Trophoblast cell (in vitro differentiated cells and primary cell): ENCODE results near the gene ARHGAP5.
A peak's percentile ranks its signal among the peaks of the same experiment; 100 is the strongest.

Experiments used
- DNase-seq, 2 donors: peaks; one replicate each; pipeline ENCODE4 v3.0.0-alpha.2; 2016
- H2AFZ ChIP-seq: 2 replicates; pipeline ENCODE4 v1.6.1; 2013; ENCODE audit warnings: low read length, moderate library complexity, mild to moderate bottlenecking; ENCODE audit not compliant: insufficient read depth, poor library complexity
- H2AK5ac ChIP-seq: 2 replicates; pipeline ENCODE4 v1.6.1; 2013; ENCODE audit warnings: mild to moderate bottlenecking, low read length
- H2BK120ac ChIP-seq: 2 replicates; pipeline ENCODE4 v1.6.1; 2013; ENCODE audit warnings: low read length, mild to moderate bottlenecking, moderate library complexity; ENCODE audit not compliant: insufficient read depth, poor library complexity
- H2BK12ac ChIP-seq: 2 replicates; pipeline ENCODE4 v1.6.1; 2013; ENCODE audit warnings: mild to moderate bottlenecking, low read length, moderate library complexity
- H2BK5ac ChIP-seq: 2 replicates; pipeline ENCODE4 v1.6.1; 2013; ENCODE audit warnings: low read length, low read depth, moderate library complexity, mild to moderate bottlenecking; ENCODE audit not compliant: poor library complexity
- H3K14ac ChIP-seq: 2 replicates; pipeline ENCODE4 v1.6.1; 2013; ENCODE audit warnings: mild to moderate bottlenecking, low read length
- H3K18ac ChIP-seq: 2 replicates; pipeline ENCODE4 v1.6.1; 2013; ENCODE audit warnings: mild to moderate bottlenecking, low read length
- H3K23ac ChIP-seq: 2 replicates; pipeline ENCODE4 v1.6.1; 2013; ENCODE audit warnings: low read length
- H3K27ac ChIP-seq: 2 replicates; pipeline ENCODE4 v1.5.1; 2013; ENCODE audit warnings: low read depth, mild to moderate bottlenecking, inconsistent platforms, low read length, moderate library complexity
- H3K27me3 ChIP-seq: 2 replicates; pipeline ENCODE4 v1.6.1; 2013; ENCODE audit warnings: inconsistent platforms, mild to moderate bottlenecking, low read length, moderate library complexity; ENCODE audit not compliant: insufficient read depth
- H3K36me3 ChIP-seq, 2 experiments: 1 replicate in 1 of 2; 2 replicates in 1 of 2; pipeline ENCODE4 v1.6.1; 2013; ENCODE audit warnings: low read length in 2 of 2, mild to moderate bottlenecking in 2 of 2, moderate library complexity in 1 of 2; ENCODE audit not compliant: insufficient read depth in 2 of 2, control insufficient read depth in 1 of 2
- H3K4ac ChIP-seq: 2 replicates; pipeline ENCODE4 v1.6.1; 2013; ENCODE audit warnings: low read depth, mild to moderate bottlenecking, low read length, moderate library complexity
- H3K4me1 ChIP-seq, 2 experiments: 1 replicate in 1 of 2; 2 replicates in 1 of 2; pipeline ENCODE4 v1.6.1; 2013; ENCODE audit warnings: low read length in 2 of 2, mild to moderate bottlenecking in 2 of 2, moderate library complexity in 1 of 2; ENCODE audit not compliant: insufficient read depth in 2 of 2, control insufficient read depth in 1 of 2
- H3K4me2 ChIP-seq: 2 replicates; pipeline ENCODE4 v1.6.1; 2013; ENCODE audit warnings: inconsistent platforms, mild to moderate bottlenecking, low read length, moderate library complexity
- H3K4me3 ChIP-seq: 2 replicates; pipeline ENCODE4 v1.5.1; 2013; ENCODE audit warnings: mild to moderate bottlenecking, low read depth, low read length, inconsistent platforms
- H3K79me1 ChIP-seq: one replicate; pipeline ENCODE4 v1.6.1; 2013; ENCODE audit warnings: low read length
- H3K79me2 ChIP-seq: 2 replicates; pipeline ENCODE4 v1.6.1; 2013; ENCODE audit warnings: low read length, mild to moderate bottlenecking; ENCODE audit not compliant: control insufficient read depth, insufficient read depth, poor library complexity
- H3K9ac ChIP-seq: 2 replicates; pipeline ENCODE4 v1.6.1; 2013; ENCODE audit warnings: mild to moderate bottlenecking, low read length
- H3K9me3 ChIP-seq: 2 replicates; pipeline ENCODE4 v1.6.1; 2013; ENCODE audit warnings: low read depth, mild to moderate bottlenecking, control low read depth, inconsistent platforms, low read length; ENCODE audit not compliant: insufficient read depth
- H4K12ac ChIP-seq: 2 replicates; pipeline ENCODE4 v1.6.1; 2013; ENCODE audit warnings: low read depth, mild to moderate bottlenecking, low read length, moderate library complexity
- H4K8ac ChIP-seq: 2 replicates; pipeline ENCODE4 v1.6.1; 2013; ENCODE audit warnings: low read depth, mild to moderate bottlenecking, low read length, moderate library complexity
- H4K91ac ChIP-seq: one replicate; pipeline ENCODE4 v1.6.1; 2013; ENCODE audit warnings: low read depth, mild to moderate bottlenecking, low read length, moderate library complexity
- WGBS: extraction: QIAGEN DNeasy Blood & Tissue Kit; methylation state at CpG from one replicate; pipeline ENCODE4 v1.1.7; 2013; ENCODE audit warnings: missing lambda C conversion rate; ENCODE audit not compliant: insufficient read length, insufficient coverage; ENCODE audit errors: extremely low coverage; 5-methylcytosine and 5-hydroxymethylcytosine counted together

ARHGAP5 gene

DNA sequence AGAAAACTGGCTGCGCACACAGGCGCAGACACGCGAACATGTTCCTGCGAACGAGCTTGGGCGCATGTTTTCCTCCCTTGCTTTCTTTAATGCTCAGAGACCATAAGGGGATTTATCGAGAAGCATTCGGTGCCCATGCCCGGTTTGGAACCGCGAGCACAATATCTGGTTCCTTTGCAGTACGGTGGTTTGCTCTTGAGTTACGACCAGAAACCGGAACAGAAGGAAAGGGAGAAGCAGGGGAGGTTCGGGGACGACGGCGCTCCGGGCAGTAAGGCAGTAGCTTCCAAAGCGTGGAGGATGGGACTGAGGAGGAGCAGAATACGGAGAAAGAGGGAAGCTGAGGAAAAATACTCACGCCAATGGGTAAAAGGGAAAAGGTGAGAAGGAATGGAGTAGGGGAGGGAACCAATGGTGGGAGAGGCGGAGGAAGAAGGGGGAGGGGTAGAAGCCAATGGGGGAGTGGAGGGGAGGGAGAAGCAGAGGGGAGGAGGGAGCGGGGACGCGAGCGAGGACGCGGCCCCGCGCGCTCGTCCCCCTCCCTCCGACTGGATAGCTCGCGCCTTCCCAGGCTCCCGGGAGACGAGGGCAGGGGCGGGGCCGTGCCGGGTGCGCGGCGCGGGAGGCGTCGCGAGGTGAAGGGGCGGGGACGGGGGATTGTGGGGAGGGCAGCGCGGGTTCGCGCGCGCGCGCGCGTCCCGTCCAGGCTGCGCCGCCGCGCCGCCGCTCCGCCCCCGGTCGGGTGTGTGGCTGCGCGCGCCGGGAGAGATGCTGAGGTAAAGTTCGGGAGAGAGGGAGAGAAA, 625 bp upstream of the ARHGAP5 start:
- peak overlapping the region; percentile 99 for H3K4me2 ChIP-seq
- peak overlapping the region; percentile 78 for H4K91ac ChIP-seq
- peak overlapping the region; percentile 100 for H3K4me3 ChIP-seq
- peak overlapping the region; percentile 79 for H3K14ac ChIP-seq
- H3K9me3 ChIP-seq = no peaks in the 10 kb centered on the region
- peak overlapping the region; percentile 39 for H4K12ac ChIP-seq
- peak overlapping the region; percentile 65 for H2AFZ ChIP-seq
- H3K27me3 ChIP-seq = no peaks in the 10 kb centered on the region
- peaks cover 17% of the 10 kb centered on the region for H3K79me2 ChIP-seq
- H2BK5ac ChIP-seq = peak overlapping the region; percentile 73
- H3K4ac ChIP-seq = no peak overlapping the region
- H3K79me1 ChIP-seq = peaks cover 17% of the 10 kb centered on the region
- H3K4me1 ChIP-seq = no peaks in the 10 kb centered on the region
- no peaks in the 10 kb centered on the region for H3K36me3 ChIP-seq
- no peak overlapping the region for H2AK5ac ChIP-seq
- H3K27ac ChIP-seq = peak overlapping the region; percentile 94
- peak overlapping the region; percentile 77 for H3K18ac ChIP-seq
- peak overlapping the region; percentile 34 for H4K8ac ChIP-seq
- WGBS = no CpG with 5 or more reads among the region's 76 CpGs
- peak overlapping the region; percentile 35 for H2BK12ac ChIP-seq
- peak; percentile 94 to 95 for DNase-seq
- peak overlapping the region; percentile 70 for H3K9ac ChIP-seq
- H2BK120ac ChIP-seq = peak overlapping the region; percentile 24
- H3K23ac ChIP-seq = peak overlapping the region; percentile 70

DNA sequence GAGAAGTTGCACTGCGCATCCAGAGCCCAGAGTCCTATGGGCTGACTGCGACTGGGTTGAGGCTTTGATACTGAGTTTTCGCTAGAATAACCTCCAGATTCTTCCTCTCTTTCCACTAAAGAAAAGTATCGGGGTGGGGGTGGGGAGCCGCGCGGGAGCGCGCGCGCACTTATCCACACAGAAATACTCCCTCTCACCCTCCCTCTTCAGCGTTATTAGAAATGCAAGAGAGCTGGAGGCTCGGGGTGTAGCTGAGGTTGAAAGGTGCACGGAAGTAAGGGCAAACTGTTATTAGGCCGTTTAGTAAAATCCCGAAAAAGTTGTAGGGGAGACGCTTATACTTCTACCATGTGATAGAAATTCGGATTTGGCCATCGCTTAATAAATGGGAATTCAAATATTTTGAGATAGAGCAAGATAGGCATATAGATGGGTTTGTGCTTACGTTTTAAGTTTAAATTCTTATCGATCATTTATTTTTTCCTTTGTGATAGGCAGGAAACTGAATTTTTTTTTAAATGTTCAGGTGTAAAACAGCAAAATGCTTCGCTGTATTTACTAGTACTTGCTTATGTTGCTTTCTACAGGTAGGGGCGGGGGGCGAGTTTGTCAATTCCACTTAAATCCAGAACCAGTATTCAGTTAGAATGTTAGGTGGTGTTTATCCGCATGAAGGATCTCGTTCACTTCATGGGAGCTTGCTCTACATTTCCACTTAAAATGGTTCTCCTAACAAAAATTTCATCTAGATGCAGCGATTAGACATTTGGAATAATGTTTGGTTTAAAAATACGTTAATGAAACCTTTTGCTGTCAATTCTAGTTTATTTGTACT, 1.1 kb downstream of the ARHGAP5 start:
- peak overlapping the region; percentile 94 for H3K27ac ChIP-seq
- no peaks in the 10 kb centered on the region for H3K36me3 ChIP-seq
- no peak overlapping the region for H2AK5ac ChIP-seq
- no peak overlapping the region for H4K12ac ChIP-seq
- peak overlapping the region; percentile 80 for H3K14ac ChIP-seq
- peak overlapping the region; percentile 95 for H3K9ac ChIP-seq
- peak overlapping the region; percentile 83 for H3K18ac ChIP-seq
- peak overlapping the region; percentile 93 for H2BK5ac ChIP-seq
- H3K4me1 ChIP-seq = peaks cover 3% of the 10 kb centered on the region in 2 experiments
- peaks cover 17% of the 10 kb centered on the region for H3K79me1 ChIP-seq
- WGBS = no CpG with 5 or more reads among the region's 28 CpGs
- peak overlapping the region; percentile 60 for H3K4me2 ChIP-seq
- no peak overlapping the region for H4K8ac ChIP-seq
- peak overlapping the region; percentile 100 for H3K4me3 ChIP-seq
- H2AFZ ChIP-seq = peak overlapping the region; percentile 38
- H3K23ac ChIP-seq = no peak overlapping the region
- H3K27me3 ChIP-seq = no peaks in the 10 kb centered on the region
- no peak overlapping the region for H2BK12ac ChIP-seq
- peak overlapping the region; percentile 57 for H2BK120ac ChIP-seq
- no peaks in the 10 kb centered on the region for H3K9me3 ChIP-seq
- H3K79me2 ChIP-seq = peaks cover 19% of the 10 kb centered on the region
- DNase-seq = no peak
- H3K4ac ChIP-seq = peak overlapping the region; percentile 81
- peak overlapping the region; percentile 78 for H4K91ac ChIP-seq

DNA sequence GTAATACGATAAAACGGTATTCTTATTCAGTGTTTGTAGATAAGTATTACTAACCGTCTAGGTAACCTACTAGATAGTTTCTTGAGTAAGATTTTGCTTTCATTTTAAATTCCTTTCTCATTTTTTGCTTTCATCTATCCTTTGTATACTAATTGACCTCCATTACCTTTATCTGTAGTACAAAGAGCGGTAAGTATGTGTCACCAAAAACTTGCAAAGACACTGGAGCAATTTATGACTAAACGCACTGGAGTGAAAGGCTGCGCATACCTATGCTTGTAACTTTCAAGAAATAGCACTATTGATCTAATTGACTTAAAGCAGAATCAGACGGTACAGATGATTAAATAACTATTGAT, 1.7 kb downstream of the ARHGAP5 start:
- Histone ChIP-seq H3K27me3 (no peaks in the 10 kb centered on the region), H4K91ac (no peak overlapping the region), H2BK12ac (no peak overlapping the region), H3K4me2 (peak overlapping the region; percentile 54), H2AK5ac (no peak overlapping the region), H3K9ac (no peak overlapping the region), H3K4ac (no peak overlapping the region), H2BK5ac (no peak overlapping the region), H3K23ac (no peak overlapping the region), H3K79me2 (peaks cover 19% of the 10 kb centered on the region), H3K27ac (no peak overlapping the region), H3K79me1 (peaks cover 17% of the 10 kb centered on the region), H4K12ac (no peak overlapping the region), H3K9me3 (no peaks in the 10 kb centered on the region), H3K4me1 (peaks cover 3% of the 10 kb centered on the region in 2 experiments), H3K4me3 (no peak overlapping the region), H2BK120ac (no peak overlapping the region), H2AFZ (no peak overlapping the region), H3K18ac (no peak overlapping the region), H4K8ac (no peak overlapping the region), H3K14ac (no peak overlapping the region), H3K36me3 (no peaks in the 10 kb centered on the region)
- peak; percentile 58 to 93 for DNase-seq
- no CpG with 5 or more reads among the region's 7 CpGs for WGBS

DNA sequence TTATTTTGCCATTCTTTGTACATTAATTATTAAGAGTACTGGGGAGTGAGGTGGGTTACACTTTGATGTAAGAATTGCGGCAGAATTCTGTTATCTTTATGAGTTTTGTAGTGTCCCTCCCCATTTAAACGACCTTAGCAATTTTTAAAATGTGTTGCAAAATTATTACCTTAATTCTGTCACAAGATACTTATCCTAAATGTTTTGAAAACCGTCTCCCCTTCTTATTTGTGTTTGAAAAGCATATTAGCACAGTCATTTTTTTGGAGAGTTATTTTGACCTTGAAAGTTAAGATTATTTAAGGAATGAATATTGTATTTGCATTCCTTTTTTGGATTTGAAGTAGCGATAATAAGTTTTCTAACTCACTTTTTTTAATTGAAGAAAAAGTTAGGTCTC, 2.2 kb downstream of the ARHGAP5 start:
- no peaks in the 10 kb centered on the region for H3K9me3 ChIP-seq
- no CpG with 5 or more reads among the region's 4 CpGs for WGBS

More for the DNA sequence above, 2.2 kb downstream of the ARHGAP5 start:
- Histone ChIP-seq H3K23ac (no peak overlapping the region), H2AFZ (no peak overlapping the region), H4K8ac (no peak overlapping the region), H4K12ac (no peak overlapping the region), H3K27me3 (no peaks in the 10 kb centered on the region), H3K27ac (no peak overlapping the region), H2BK120ac (no peak overlapping the region), H3K4ac (no peak overlapping the region), H2BK12ac (no peak overlapping the region), H3K4me1 (peaks cover 3% of the 10 kb centered on the region in 2 experiments), H3K36me3 (no peaks in the 10 kb centered on the region), H3K18ac (no peak overlapping the region), H2BK5ac (no peak overlapping the region), H4K91ac (no peak overlapping the region), H3K79me1 (peaks cover 17% of the 10 kb centered on the region), H3K4me3 (no peak overlapping the region), H3K14ac (no peak overlapping the region), H3K4me2 (peak overlapping the region; percentile 54), H3K9ac (no peak overlapping the region), H3K79me2 (peaks cover 19% of the 10 kb centered on the region), H2AK5ac (no peak overlapping the region)
- no peak for DNase-seq
